ENCODE measurements around the gene MAN2A1. TPM values are rescaled to one million over a fixed set of nuclear protein-coding genes. Genes with fewer than 3 reads are reported as not detected.

The MAN2A1 gene
- total RNA-seq, 2 donors from 2014 or later, result 60.7 to 62.1 TPM

- 61 to 69% methylated on average over 2 of the region's 3 CpGs for WGBS, 2 experiments (ENCODE audit: insufficient coverage in 1 of 2, insufficient read length in 1 of 2)
- Mint-ChIP-seq H3K27me3 (ENCODE audit: insufficient read depth) (no peaks in the 10 kb centered on the region), H3K36me3 (ENCODE audit: low read depth) (peaks cover 41% of the 10 kb centered on the region), H3K27ac (no peak overlapping the region), H3K4me3 (no peak overlapping the region), H3K9me3 (no peaks in the 10 kb centered on the region), H3K4me1 (peaks cover 16% of the 10 kb centered on the region)
- Histone ChIP-seq H3K36me3 (ENCODE audit: control insufficient read depth, insufficient read depth, low read length) (peaks cover 49% of the 10 kb centered on the region), H3K9me3 (ENCODE audit: control insufficient read depth, low read length) (peaks cover 8% of the 10 kb centered on the region), H3K27ac (ENCODE audit: low read depth, low read length) (no peak overlapping the region), H3K9ac (ENCODE audit: extremely low read depth, low read length, poor library complexity, severe bottlenecking) (no peak overlapping the region), H3K4me1 (ENCODE audit: control insufficient read depth, insufficient read depth, low read length) (peaks cover 2% of the 10 kb centered on the region), H3K4me3 (ENCODE audit: low read length) (no peak overlapping the region), H3K27me3 (ENCODE audit: control insufficient read depth, insufficient read depth, low read length, poor library complexity, severe bottlenecking) (no peaks in the 10 kb centered on the region)
- no peak for DNase-seq
- TF ChIP-seq CTCF (conservative IDR thresholded peaks at IDR 0.05), result no peak
Measured at GRCh38 chr5:109853377-109853776, 163.7 kb downstream of the MAN2A1 start.

GRCh38 chr5:109855056-109855455 is 165.3 kb downstream of the MAN2A1 start:
- no peak for DNase-seq
- peaks cover 42% of the 10 kb centered on the region for H3K36me3 ChIP-seq (ENCODE audit: control insufficient read depth, insufficient read depth, low read length)
- H3K36me3 Mint-ChIP-seq (ENCODE audit: low read depth), result peaks cover 28% of the 10 kb centered on the region
- no peak overlapping the region for H3K27ac Mint-ChIP-seq
- no peaks in the 10 kb centered on the region for H3K27me3 ChIP-seq (ENCODE audit: control insufficient read depth, insufficient read depth, low read length, poor library complexity, severe bottlenecking)
- TF ChIP-seq CTCF (conservative IDR thresholded peaks at IDR 0.05), result no peak
- peaks cover 8% of the 10 kb centered on the region for H3K9me3 ChIP-seq (ENCODE audit: control insufficient read depth, low read length)
- H3K27me3 Mint-ChIP-seq (ENCODE audit: insufficient read depth), result no peaks in the 10 kb centered on the region
- H3K4me1 Mint-ChIP-seq, result peaks cover 21% of the 10 kb centered on the region
- no peak overlapping the region for H3K4me3 ChIP-seq (ENCODE audit: low read length)
- no peak overlapping the region for H3K27ac ChIP-seq (ENCODE audit: low read depth, low read length)
- no peak overlapping the region for H3K4me3 Mint-ChIP-seq
- 100% methylated on average over 1 of the region's 1 CpG; no CpG with 5 or more reads in 1 of the 2 experiments for WGBS, 2 experiments (ENCODE audit: insufficient coverage in 1 of 2, insufficient read length in 1 of 2)
- peaks cover 2% of the 10 kb centered on the region for H3K4me1 ChIP-seq (ENCODE audit: control insufficient read depth, insufficient read depth, low read length)
- no peaks in the 10 kb centered on the region for H3K9me3 Mint-ChIP-seq
- no peak overlapping the region for H3K9ac ChIP-seq (ENCODE audit: extremely low read depth, low read length, poor library complexity, severe bottlenecking)

GRCh38 chr5:109857405-109858031 is 167.8 kb downstream of the MAN2A1 start:
- Mint-ChIP-seq H3K9me3 (no peaks in the 10 kb centered on the region), H3K27me3 (ENCODE audit: insufficient read depth) (no peaks in the 10 kb centered on the region), H3K27ac (peak overlapping the region; percentile 41), H3K4me3 (no peak overlapping the region), H3K36me3 (ENCODE audit: low read depth) (peaks cover 18% of the 10 kb centered on the region), H3K4me1 (peaks cover 21% of the 10 kb centered on the region)
- WGBS, 2 experiments (ENCODE audit: insufficient coverage in 1 of 2, insufficient read length in 1 of 2), result 82 to 95% methylated on average over 6 to 8 of the region's 8 CpGs
- no peaks in the 10 kb centered on the region for H3K27me3 ChIP-seq (ENCODE audit: control insufficient read depth, insufficient read depth, low read length, poor library complexity, severe bottlenecking)
- no peak overlapping the region for H3K27ac ChIP-seq (ENCODE audit: low read depth, low read length)
- peaks cover 2% of the 10 kb centered on the region for H3K4me1 ChIP-seq (ENCODE audit: control insufficient read depth, insufficient read depth, low read length)
- peaks cover 52% of the 10 kb centered on the region for H3K36me3 ChIP-seq (ENCODE audit: control insufficient read depth, insufficient read depth, low read length)
- no peak overlapping the region for H3K9ac ChIP-seq (ENCODE audit: extremely low read depth, low read length, poor library complexity, severe bottlenecking)
- H3K4me3 ChIP-seq (ENCODE audit: low read length), result no peak overlapping the region
- H3K9me3 ChIP-seq (ENCODE audit: control insufficient read depth, low read length), result no peaks in the 10 kb centered on the region
- no peak for TF ChIP-seq CTCF (conservative IDR thresholded peaks at IDR 0.05)
- no peak for DNase-seq
